B cell (primary cell): ENCODE data around the gene PKP1. TPM values are rescaled to one million over a fixed set of nuclear protein-coding genes. Genes with fewer than 3 reads are reported as not detected.

ENCODE experiments used
- ATAC-seq: fragments of 200-7000 bp; cut with Tn5 transposase; one replicate; pipeline ENCODE4 v1.10.0; 2021; ENCODE audit warnings: low read depth, mild to moderate bottlenecking, moderate number of reproducible peaks, moderate library complexity
- CTCF ChIA-PET: fragments of 350-600 bp; sonication (Branson Sonifier 250); formaldehyde crosslinking; loops from one replicate; lab custom pipeline; 2021; ENCODE audit warnings: antibody characterized with exemption, inconsistent platforms; lab: Charles Lee
- POLR2A ChIA-PET: fragments of 350-600 bp; sonication (Branson Sonifier 250); formaldehyde crosslinking; loops from one replicate; lab custom pipeline; 2021; ENCODE audit warnings: antibody characterized with exemption; lab: Charles Lee
- DNase-seq: peaks from one replicate; pipeline ENCODE4 v3.0.0; 2013
- H2AFZ ChIP-seq: 2 replicates; pipeline ENCODE4 v1.6.1; 2012; ENCODE audit warnings: mild to moderate bottlenecking, low read depth, low read length; ENCODE audit not compliant: insufficient read depth, poor library complexity, severe bottlenecking
- H3K27ac ChIP-seq, 2 donors: 1 replicate in 1 of 2; 2 replicates in 1 of 2; pipeline ENCODE4 v1.5.1; 2012 to 2013; ENCODE audit warnings: low read length in 2 of 2, mild to moderate bottlenecking in 2 of 2, moderate library complexity in 1 of 2
- H3K27me3 ChIP-seq, 4 experiments: fragments of 200-600 bp in 1 of 4; sonication (generic) in 1 of 4; replicated peaks in 1 of 4; 1 replicate in 2 of 4; 2 replicates in 2 of 4; pipeline versions ENCODE4 v1.6.1 to v1.7.0; 2013 to 2016; ENCODE audit warnings: low read length in 3 of 4, mild to moderate bottlenecking in 2 of 4, mixed read lengths in 1 of 4, moderate library complexity in 1 of 4; ENCODE audit not compliant: insufficient read depth in 4 of 4, control insufficient read depth in 3 of 4; ENCODE audit errors: control extremely low read depth in 1 of 4
- H3K36me3 ChIP-seq, 2 experiments: replicated peaks in 1 of 2; 1 replicate in 1 of 2; 2 replicates in 1 of 2; pipeline versions ENCODE4 v1.6.1 to v1.7.1; 2013; ENCODE audit warnings: low read length in 1 of 2; ENCODE audit not compliant: insufficient read depth in 2 of 2, control insufficient read depth in 1 of 2; ENCODE audit errors: control extremely low read depth in 1 of 2, extremely low read depth in 1 of 2
- H3K4me1 ChIP-seq, 2 donors: fragments of 200-600 bp in 1 of 2; sonication (generic) in 1 of 2; 1 replicate in 1 of 2; 2 replicates in 1 of 2; pipeline versions ENCODE4 v1.5.1 to v1.6.1; 2013 to 2017; ENCODE audit warnings: low read length in 2 of 2; ENCODE audit not compliant: control insufficient read depth in 2 of 2, insufficient read depth in 2 of 2
- H3K4me2 ChIP-seq: replicated peaks from 2 replicates; pipeline ENCODE3; 2012; ENCODE audit warnings: mild to moderate bottlenecking, low read depth, low read length; ENCODE audit not compliant: poor library complexity, severe bottlenecking
- H3K4me3 ChIP-seq, 5 experiments: fragments of 200-600 bp in 1 of 5; sonication (generic) in 1 of 5; 1 replicate in 3 of 5; 2 replicates in 2 of 5; pipeline versions ENCODE4 v1.5.1 to v1.7.0; 2011 to 2016; ENCODE audit warnings: low read length in 4 of 5, mild to moderate bottlenecking in 4 of 5, low read depth in 2 of 5, control low read depth in 1 of 5, moderate library complexity in 1 of 5; ENCODE audit not compliant: insufficient read depth in 1 of 5; ENCODE audit errors: control extremely low read depth in 1 of 5, extremely low read depth in 1 of 5
- H3K79me2 ChIP-seq: fragments of 200-600 bp; sonication (generic); one replicate; pipeline ENCODE4 v1.6.0; 2016; ENCODE audit warnings: low read length; ENCODE audit not compliant: control insufficient read depth, insufficient read depth
- H3K9ac ChIP-seq: fragments of 200-600 bp; sonication (generic); 2 replicates; pipeline ENCODE4 v1.6.1; 2017; ENCODE audit warnings: mild to moderate bottlenecking, low read length, moderate library complexity
- H3K9me3 ChIP-seq, 3 donors: one replicate each; pipeline versions ENCODE4 v1.6.1 to v1.7.1; 2013; ENCODE audit warnings: low read length in 2 of 3; ENCODE audit not compliant: control insufficient read depth in 2 of 3, insufficient read depth in 1 of 3; ENCODE audit errors: control extremely low read depth in 1 of 3
- H4K20me1 ChIP-seq: 2 replicates; pipeline ENCODE4 v1.6.0; 2012; ENCODE audit warnings: mild to moderate bottlenecking, low read length; ENCODE audit not compliant: insufficient read depth, control insufficient read depth, poor library complexity, severe bottlenecking
- H3K27ac Mint-ChIP-seq: one replicate; pipeline ENCODE4 v1.8.0; 2021; ENCODE audit warnings: mixed read lengths
- H3K27me3 Mint-ChIP-seq: one replicate; pipeline ENCODE4 v1.8.0; 2021; ENCODE audit warnings: mixed read lengths
- H3K4me1 Mint-ChIP-seq: one replicate; pipeline ENCODE4 v1.8.0; 2021; ENCODE audit warnings: mixed read lengths
- H3K4me3 Mint-ChIP-seq: one replicate; pipeline ENCODE4 v1.8.0; 2021; ENCODE audit warnings: mixed read lengths
- H3K9me3 Mint-ChIP-seq: one replicate; pipeline ENCODE4 v1.8.0; 2022; ENCODE audit warnings: mixed read lengths; ENCODE audit not compliant: insufficient read depth
- CTCF ChIP-seq: fragments of 200-600 bp; IDR thresholded peaks from one replicate; pipeline ENCODE4 v1.8.0; 2022; ENCODE audit warnings: antibody characterized with exemption, mild to moderate bottlenecking
- EZH2 ChIP-seq: IDR thresholded peaks from 2 replicates; pipeline ENCODE4 v1.6.1; 2012; ENCODE audit warnings: borderline replicate concordance, low read depth, mild to moderate bottlenecking, moderate library complexity, low read length; ENCODE audit not compliant: insufficient read depth, poor library complexity, severe bottlenecking
- WGBS: methylation state at CpG from one replicate; pipeline ENCODE4 v1.1.5; 2013; ENCODE audit warnings: missing lambda C conversion rate; ENCODE audit not compliant: insufficient coverage; 5-methylcytosine and 5-hydroxymethylcytosine counted together
- intact Hi-C: fragments of 100-400 bp; cut with micrococcal nuclease; formaldehyde crosslinking; loops from one replicate; pipeline ENCODE4 v1.10.0; 2022
- polyA plus RNA-seq: library from polyadenylated mRNA; depleted of rRNA; stranded (reverse); fragments of >200 nt; gene quantifications from 2 replicates; pipeline ENCODE4 v1.2.3, GENCODE V29; 2012
- total RNA-seq, 2 donors: library from RNA; stranded (reverse); fragments of 120-200 nt in 1 of 2; gene quantifications; 1 replicate in 1 of 2; 2 replicates in 1 of 2; pipeline versions ENCODE4 v1.2.3 to v1.2.4, GENCODE V29; 2013 to 2022

Gene PKP1
- total and polyA plus RNA-seq, 2 donors (not counting 1 experiment from before 2014, with no cell fraction given) = not detected

DNA sequence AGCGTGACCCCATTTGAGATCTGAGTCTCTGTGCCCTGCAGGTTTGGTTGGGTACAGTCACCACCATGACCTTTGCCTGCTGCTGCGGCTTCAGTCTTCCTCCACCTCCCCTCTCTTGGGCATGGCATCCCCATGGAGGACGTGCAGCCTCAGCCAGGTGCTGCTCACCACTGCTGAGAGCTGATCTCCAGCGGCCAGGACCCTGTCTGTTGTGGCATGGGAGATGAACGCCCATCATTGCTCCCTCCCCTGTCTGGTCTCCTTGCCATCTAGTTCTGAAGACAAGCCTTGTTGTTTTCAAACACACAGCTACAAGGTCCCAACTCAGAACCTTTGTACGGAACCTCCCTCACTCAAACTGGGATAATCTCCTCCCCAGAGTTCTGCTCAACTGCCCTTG, 19.2 kb upstream of the PKP1 start:
- Histone ChIP-seq H2AFZ (no peak overlapping the region), H3K36me3 (no peaks in the 10 kb centered on the region), H3K9me3 (peaks cover 0 to 3% (median 0%) of the 10 kb centered on the region in 3 donors), H3K4me1 (no peaks in the 10 kb centered on the region), H4K20me1 (no peaks in the 10 kb centered on the region), H3K4me3 (no peak overlapping the region), H3K4me2 (no peak overlapping the region), H3K27ac (no peak overlapping the region), H3K27me3 (peaks cover 0 to 36% (median 2%) of the 10 kb centered on the region in 4 experiments), H3K79me2 (no peaks in the 10 kb centered on the region), H3K9ac (no peak overlapping the region)
- Mint-ChIP-seq H3K4me3 (no peak overlapping the region), H3K27ac (no peak overlapping the region), H3K27me3 (peaks cover 53% of the 10 kb centered on the region), H3K9me3 (no peaks in the 10 kb centered on the region), H3K4me1 (no peaks in the 10 kb centered on the region)
- ChIA-PET POLR2A (no interaction called here), CTCF (no interaction called here)
- no peak for DNase-seq
- 86% methylated on average over 6 of the region's 6 CpGs for whole genome bisulfite sequencing
- TF ChIP-seq EZH2 (no peak), CTCF (no peak)
- intact Hi-C loops = no loop called here
- ATAC-seq = no peak

DNA sequence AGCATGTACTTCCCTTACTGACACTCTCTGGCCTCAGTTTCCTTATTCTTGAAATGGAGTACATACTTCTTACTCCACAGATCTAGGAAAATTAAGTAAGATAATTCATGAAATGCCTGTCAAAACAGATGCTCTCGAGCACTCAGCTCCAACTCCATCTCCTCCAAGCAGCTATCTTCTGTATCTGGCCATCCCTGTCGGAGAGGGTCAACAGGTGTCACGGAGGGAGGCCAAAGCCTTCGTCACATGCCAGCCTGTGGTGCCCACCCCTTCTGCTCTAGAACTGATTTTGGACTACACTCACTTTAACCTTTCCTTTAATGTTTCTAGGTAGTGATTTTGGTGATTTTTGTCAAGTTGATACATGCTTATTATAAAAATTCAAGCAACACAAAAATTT, 18.8 kb upstream of the PKP1 start:
- Histone ChIP-seq H3K27me3 (peaks cover 0 to 31% (median 2%) of the 10 kb centered on the region in 4 experiments), H3K9me3 (peaks cover 0 to 3% (median 0%) of the 10 kb centered on the region in 3 donors), H3K36me3 (no peaks in the 10 kb centered on the region), H3K4me1 (no peaks in the 10 kb centered on the region), H3K27ac (no peak overlapping the region), H3K79me2 (no peaks in the 10 kb centered on the region), H3K4me3 (no peak overlapping the region), H2AFZ (no peak overlapping the region), H3K9ac (no peak overlapping the region), H3K4me2 (no peak overlapping the region), H4K20me1 (no peaks in the 10 kb centered on the region)
- Mint-ChIP-seq H3K9me3 (no peaks in the 10 kb centered on the region), H3K4me1 (no peaks in the 10 kb centered on the region), H3K4me3 (no peak overlapping the region), H3K27me3 (peaks cover 57% of the 10 kb centered on the region), H3K27ac (no peak overlapping the region)
- 100% methylated on average over 1 of the region's 4 CpGs for WGBS
- ATAC-seq = no peak
- intact Hi-C loops = no loop called here
- no peak for DNase-seq
- ChIA-PET POLR2A (no interaction called here), CTCF (interaction anchor here (1.3 kb wide), 1 partner anchor 10 kb away, joined by 3 read pairs; no protein-coding TSS in a partner anchor)
- TF ChIP-seq CTCF (no peak), EZH2 (no peak)
